Activated CD8-positive, alpha-beta memory T cell treated with anti-CD3 and anti-CD28 coated beads for 4 hours (primary cell): ENCODE measurements around the gene CAPZB.

Experiments used
- DNase-seq, 2 donors: peaks; one replicate each; pipeline ENCODE4 v3.0.0-alpha.2; 2020; ENCODE audit warnings: low read depth in 2 of 2

Gene CAPZB

DNA sequence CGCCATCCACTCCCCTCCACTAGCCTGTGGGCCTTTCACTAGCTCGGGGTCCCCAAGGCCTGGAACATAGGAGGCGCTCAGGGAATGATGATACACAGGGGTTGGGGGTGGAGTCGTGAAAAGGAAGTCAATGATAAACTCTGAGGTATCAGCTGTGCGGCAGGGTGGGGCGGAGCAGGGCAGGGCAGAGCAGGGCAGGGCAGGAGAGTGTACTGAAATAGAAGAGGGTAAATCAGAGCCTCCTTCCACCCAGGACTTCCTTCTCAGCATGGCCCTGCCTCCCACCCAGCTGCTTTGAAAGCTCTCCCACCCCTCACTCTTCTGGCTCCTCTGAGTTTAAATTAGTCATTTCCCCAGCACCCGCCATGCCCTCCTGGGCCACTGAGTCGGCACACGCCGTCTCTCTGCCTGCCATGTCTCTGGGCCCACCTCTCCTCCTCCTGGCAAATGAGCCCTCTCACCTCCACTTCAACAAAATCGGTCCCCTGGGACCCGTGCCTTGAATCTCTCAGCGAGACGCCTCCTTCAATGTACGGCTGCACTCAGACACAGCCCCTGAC lies 16.9 kb downstream of the CAPZB start:
- peak in 1 of 2 donors; percentile 56 for DNase-seq

DNA sequence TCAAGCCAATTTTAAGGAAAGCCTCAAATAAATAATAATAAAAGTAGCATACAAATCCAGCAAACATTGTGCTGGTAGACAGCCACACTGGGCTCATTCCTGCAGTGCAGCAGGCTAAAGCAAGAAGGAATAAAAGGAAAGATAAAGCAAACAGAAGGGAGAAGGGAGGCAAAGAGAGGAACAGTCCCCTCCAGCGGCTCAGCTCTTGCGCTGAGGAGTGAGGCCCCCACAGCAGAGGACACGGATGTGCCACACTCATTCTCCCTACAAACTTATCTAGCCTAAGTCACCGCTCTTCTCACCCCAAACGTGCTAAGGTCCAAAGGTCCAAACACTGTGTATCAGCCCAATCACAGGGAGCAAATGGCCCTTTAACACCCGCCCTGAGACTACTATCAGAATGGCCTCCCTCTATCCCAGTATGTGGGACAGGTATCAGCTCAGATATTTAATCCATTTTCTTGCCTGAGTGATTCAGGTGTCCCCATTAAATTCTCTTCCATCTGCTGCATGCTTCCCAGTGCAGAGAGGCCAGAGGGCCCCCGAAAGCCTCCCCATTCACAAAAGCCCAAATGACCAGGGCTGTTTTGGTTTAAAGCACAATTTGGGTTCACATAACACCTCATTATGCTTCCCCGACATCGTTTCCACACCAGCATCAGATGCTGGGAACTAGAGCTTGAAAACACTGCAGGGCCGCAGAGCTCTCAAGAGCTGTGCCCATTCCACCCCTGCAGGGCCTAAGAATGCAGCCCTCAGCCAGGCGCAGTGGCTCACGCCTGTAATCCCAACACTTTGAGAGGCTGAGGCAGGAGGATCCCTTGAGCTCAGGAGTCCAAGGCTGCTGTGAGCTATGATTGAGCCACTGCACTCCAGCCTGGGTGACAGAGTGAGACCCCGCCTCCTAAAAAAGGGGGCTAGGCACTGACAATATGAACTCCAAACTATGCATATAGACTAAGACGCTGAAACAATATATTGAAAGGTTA lies 17.8 kb downstream of the CAPZB start:
- no peak for DNase-seq

DNA sequence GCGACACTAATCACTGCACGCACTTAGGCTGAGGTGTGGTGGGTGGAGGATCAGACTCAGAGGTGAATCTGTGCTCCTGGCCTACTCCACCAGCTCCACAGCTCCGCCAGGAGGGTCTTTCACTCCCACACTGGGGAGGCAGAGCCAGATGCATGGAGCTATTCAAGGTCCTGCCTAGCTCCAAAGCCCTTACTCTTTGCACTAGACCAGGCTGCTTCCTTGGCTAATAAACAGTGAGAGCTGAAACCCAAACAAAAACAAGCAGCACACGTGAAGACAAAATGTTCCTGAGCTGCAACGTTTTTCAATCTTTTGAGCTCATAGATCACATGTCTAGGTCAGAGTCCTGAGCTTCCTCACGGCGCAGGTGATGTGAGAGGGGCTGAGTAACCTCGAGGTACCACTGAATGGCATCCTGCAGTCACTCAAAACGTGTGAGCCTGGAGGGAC lies 19.2 kb downstream of the CAPZB start:
- DNase-seq = no peak

- no peak for DNase-seq
These were observed 19.7 kb downstream of the CAPZB start for GRCh38 chr1:19465650-19466049.

DNA sequence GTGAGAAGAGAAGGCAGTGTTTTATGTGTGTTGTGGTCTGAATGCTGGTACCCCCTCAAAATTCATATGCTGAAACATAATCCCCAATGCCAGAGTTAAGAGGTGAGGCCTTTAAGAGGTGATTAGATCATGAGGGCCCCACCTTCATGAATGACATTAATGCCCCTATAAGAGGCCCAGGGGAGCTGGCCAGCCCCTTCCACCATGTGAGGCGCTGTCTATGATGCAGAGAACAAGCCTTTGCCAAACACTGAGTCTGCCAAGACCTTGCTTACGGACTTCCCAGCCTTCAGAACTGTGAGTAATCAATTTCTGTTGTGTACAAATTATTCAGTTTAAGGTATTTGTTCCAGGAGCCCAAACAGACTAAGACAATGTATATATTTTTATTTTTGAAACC lies 20.2 kb downstream of the CAPZB start:
- DNase-seq = no peak

DNA sequence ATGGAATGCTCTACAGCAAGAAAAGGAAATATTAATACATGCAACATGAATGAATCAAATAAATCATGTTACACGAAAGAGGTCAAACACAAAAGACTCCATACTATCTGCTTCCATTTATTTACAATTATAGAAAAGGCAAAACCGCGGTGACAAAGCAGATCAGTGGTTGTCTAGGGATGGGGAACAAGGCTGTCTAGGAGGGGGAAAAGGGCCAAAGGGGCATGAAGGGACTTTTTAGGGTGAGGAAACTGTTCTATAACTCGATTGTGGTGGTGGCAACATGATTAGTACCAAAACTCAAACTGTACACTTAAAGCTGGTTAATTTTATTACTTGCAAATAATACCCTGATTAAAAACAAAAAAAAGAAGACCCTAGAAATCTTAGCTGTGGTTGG lies 20.6 kb downstream of the CAPZB start:
- no peak for DNase-seq

GRCh38 chr1:19463504-19463803 lies 21.9 kb downstream of the CAPZB start:
- DNase-seq = no peak

- peak in 1 of 2 donors; percentile 46 for DNase-seq
These were observed 22.4 kb downstream of the CAPZB start for GRCh38 chr1:19462781-19463503.

- DNase-seq = no peak
These were observed 24.2 kb downstream of the CAPZB start for GRCh38 chr1:19461220-19461554.

GRCh38 chr1:19460535-19461219 lies 24.7 kb downstream of the CAPZB start:
- DNase-seq = no peak

DNA sequence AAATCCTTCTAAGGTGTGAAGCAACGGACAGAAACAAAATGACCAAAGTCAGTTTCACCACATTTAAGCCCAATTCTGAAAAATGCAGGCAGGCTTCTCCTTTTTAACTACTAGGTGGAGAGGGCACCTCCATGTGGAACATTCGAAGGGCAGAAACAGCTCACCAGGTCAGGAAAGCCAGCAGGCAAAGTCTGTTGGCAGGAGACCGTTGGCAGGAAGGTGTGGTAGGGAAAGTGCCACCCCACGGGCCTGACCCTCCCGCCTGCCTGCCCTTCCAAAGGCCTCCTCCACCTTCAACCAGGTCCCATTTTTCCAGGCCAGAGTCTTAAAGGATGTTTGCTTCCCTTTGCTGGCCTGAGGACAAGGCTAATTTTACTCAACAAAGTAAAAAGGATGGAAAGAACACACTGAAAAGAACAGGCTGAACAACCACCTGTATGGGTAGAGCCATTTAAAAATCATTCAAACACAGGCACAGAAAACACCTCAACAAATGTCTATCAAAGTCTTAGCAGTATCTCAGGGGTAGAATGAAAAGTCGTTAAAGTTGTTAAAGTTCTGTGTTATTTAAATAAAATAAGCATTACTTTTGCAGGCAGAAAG lies 26.4 kb downstream of the CAPZB start:
- DNase-seq = no peak

- no peak for DNase-seq
These were observed 27.7 kb downstream of the CAPZB start for GRCh38 chr1:19457607-19458006.

DNA sequence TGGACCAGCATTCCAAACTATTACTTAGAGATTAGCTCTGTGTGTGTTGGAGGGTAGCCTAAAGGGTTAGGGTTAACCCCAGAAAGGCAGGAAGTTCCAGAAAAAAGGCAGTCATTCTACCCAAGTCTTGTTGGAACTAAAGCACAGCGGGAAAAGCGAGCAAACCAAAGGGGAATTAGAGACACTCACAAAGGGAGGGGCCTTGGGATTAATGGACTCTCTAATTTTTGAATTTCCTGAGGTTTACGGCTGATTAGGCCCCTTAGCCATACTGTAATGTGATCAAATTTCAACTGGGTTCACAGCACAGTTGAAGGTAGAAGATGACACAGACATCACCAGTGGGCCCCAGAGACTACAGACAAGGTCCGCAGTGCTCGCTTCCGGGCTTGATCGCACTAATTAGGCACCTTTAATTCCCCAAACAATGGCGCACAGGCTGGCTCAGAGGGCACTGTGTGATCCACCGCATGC lies 28.3 kb downstream of the CAPZB start:
- DNase-seq = no peak

DNA sequence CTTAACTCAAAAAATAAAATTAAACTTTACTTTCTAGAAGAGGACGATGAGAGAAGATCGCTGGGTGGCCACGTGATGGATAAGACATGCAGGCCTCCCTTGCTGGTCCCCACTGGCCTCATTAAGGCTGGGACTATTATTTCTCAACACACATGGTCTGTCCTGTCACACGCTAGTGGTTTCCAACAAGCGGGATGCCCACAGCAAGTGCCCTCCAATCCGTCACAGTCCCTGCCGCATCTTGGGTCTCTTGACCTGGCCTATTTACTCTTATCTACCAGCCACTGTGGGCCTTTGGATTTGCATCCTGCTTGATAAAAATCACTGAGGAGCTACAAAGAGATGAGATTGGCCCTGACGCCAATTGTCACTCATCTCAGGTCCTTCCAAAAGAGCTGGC lies 30.0 kb downstream of the CAPZB start:
- no peak for DNase-seq

GRCh38 chr1:19454265-19455146 lies 30.8 kb downstream of the CAPZB start:
- DNase-seq = no peak

DNA sequence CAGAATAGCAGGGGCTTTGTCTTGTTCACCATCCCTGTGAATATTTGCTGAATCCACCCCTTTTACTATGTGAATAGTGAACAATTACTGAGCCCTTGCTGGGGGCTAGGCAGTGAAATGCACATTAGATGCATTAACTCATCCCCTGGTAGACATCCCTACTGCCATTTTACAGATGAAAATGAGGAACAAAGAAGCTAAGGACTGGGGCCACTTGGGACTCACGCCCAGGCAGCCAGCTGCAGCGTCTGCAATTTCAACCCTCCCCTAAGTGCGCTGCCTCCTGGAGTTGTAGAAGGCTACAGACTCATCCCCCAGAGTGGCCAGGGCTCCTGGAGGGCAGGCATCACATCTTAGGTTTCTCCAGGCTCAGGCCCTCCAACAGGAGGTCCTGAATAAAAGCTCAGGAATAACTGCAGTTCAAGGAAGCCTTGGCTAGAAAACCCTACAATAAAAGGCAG lies 31.6 kb downstream of the CAPZB start:
- no peak for DNase-seq

DNA sequence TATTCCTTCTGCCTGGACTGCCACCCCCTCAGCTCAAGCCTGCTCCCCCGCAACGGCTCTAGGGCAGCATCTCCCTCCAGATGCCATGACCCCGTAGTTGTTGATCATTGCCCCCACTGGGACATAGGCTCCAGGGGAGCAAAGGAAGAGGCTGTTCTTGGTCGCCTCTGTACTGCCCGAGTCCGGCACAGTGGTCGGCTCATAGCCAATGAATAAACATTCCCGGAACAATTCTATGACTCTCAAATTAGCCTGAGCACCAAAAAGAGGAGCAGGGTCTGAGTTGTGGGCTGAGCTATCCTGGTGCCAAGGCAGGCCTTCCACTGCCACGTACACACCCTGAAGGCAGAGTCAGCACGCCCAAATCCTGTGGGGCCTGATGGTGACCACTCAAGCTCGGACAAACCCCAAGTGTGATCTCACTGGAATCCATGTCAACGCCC lies 33.1 kb downstream of the CAPZB start:
- no peak for DNase-seq

- no peak for DNase-seq
These were observed 34.4 kb downstream of the CAPZB start for GRCh38 chr1:19450811-19451515.

DNA sequence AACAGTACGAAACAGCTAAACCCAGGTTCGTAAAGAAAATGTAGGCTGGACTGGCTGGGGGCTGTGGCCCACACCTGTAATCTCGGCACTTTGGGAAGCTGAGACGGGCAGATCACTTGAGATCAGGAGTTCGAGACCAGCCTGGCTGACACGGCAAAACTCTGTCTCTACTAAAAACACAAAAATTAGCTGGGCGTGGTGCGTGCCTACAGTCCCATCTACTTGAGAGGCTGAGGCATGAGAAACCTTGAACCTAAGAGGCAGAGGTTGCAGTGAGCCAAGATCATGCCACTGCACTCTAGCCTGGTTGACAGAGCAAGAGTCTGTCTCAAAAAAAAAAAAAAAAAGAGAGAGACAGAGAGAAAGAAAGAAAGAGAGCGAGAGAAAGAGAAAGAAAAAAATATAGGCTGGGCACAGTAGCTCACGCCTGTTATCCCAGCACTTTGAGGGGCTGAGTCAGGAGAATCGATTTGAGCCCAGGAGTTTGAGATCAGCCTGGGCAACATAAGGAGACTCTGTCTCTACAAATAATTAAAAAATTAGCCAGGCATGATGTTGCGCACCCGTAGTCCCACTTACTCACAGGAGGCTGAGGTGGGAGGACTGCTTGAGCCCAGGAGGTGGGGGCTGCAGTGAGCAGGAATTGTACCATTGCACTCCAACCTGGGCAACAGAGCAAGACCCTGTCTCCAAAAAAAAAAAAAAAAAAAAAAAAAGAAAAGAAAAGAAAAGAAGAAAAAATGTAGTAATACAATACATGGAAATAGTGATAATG lies 35.7 kb downstream of the CAPZB start:
- no peak for DNase-seq
